HEK293 (cell line): ENCODE measurements around the gene SH3RF1.
A peak's percentile ranks its signal among the peaks of the same experiment; 100 is the strongest.

Experiments
- CTCF ChIA-PET: fragments of 350-600 bp; formaldehyde crosslinking; extraction: SDS; loops from one replicate; lab custom pipeline; 2021; ENCODE audit warnings: antibody characterized with exemption; lab: Yijun Ruan, JAX
- POLR2A ChIA-PET: fragments of 300-600 bp; formaldehyde crosslinking; extraction: SDS; loops from one replicate; lab custom pipeline; 2020; ENCODE audit warnings: antibody characterized with exemption, inconsistent platforms; lab: Yijun Ruan, JAX
- H3K27ac ChIP-seq: fragments of 200-500 bp; sonication (Bioruptor generic); 2 replicates; pipeline ENCODE4 v1.5.1; 2014; ENCODE audit warnings: low read depth, low read length, control low read depth, inconsistent platforms; ENCODE audit errors: extremely low read depth
- H3K36me3 ChIP-seq, 2 experiments: fragments of 200-500 bp in 1 of 2; sonication (Bioruptor generic) in 1 of 2; 1 replicate in 1 of 2; 2 replicates in 1 of 2; pipeline ENCODE4 v1.5.1; 2014 to 2017; ENCODE audit warnings: inconsistent platforms in 2 of 2, low read length in 2 of 2; ENCODE audit not compliant: control insufficient read depth in 2 of 2, insufficient read depth in 1 of 2
- H3K4me1 ChIP-seq: fragments of 200-500 bp; sonication (Bioruptor generic); 2 replicates; pipeline ENCODE4 v1.5.1; 2014; ENCODE audit warnings: mild to moderate bottlenecking, low read length, inconsistent platforms; ENCODE audit not compliant: control insufficient read depth, insufficient read depth
- H3K4me3 ChIP-seq: 2 replicates; pipeline ENCODE4 v1.5.1; 2011; ENCODE audit warnings: low read depth, mild to moderate bottlenecking, control low read depth, low read length, moderate library complexity
- H3K9me3 ChIP-seq: fragments of 200-500 bp; sonication (Bioruptor generic); 2 replicates; pipeline ENCODE4 v1.5.1; 2014; ENCODE audit warnings: low read depth, low read length, inconsistent platforms; ENCODE audit not compliant: control insufficient read depth, insufficient read depth
- REPIN1 ChIP-seq: fragments of 450-650 bp; formaldehyde crosslinking; IDR thresholded peaks from 2 replicates; pipeline ENCODE4 v1.5.1; 2017; ENCODE audit warnings: missing biosample characterization, missing genetic modification characterization, low read depth
- ZFHX2 ChIP-seq: fragments of 450-650 bp; formaldehyde crosslinking; conservative IDR thresholded peaks from 2 replicates; pipeline ENCODE4 v1.5.1; 2016; ENCODE audit warnings: missing biosample characterization, missing genetic modification characterization
- ZNF19 ChIP-seq: fragments of 450-650 bp; formaldehyde crosslinking; IDR thresholded peaks from 2 replicates; pipeline ENCODE4; 2016; ENCODE audit warnings: missing biosample characterization, missing genetic modification characterization, low read depth
- ZNF223 ChIP-seq: fragments of 450-650 bp; formaldehyde crosslinking; IDR thresholded peaks from 2 replicates; pipeline ENCODE4 v1.5.1; 2016; ENCODE audit warnings: missing biosample characterization, missing genetic modification characterization
- ZNF394 ChIP-seq: fragments of 450-650 bp; formaldehyde crosslinking; IDR thresholded peaks from 2 replicates; pipeline ENCODE4 v1.5.1; 2016; ENCODE audit warnings: missing biosample characterization, missing genetic modification characterization, mild to moderate bottlenecking, moderate library complexity, borderline replicate concordance
- ZNF560 ChIP-seq: fragments of 450-650 bp; formaldehyde crosslinking; IDR thresholded peaks from 2 replicates; pipeline ENCODE4 v1.5.1; 2017; ENCODE audit warnings: missing biosample characterization, missing genetic modification characterization, borderline replicate concordance
- ZNF623 ChIP-seq: fragments of 450-650 bp; formaldehyde crosslinking; IDR thresholded peaks from 2 replicates; pipeline ENCODE4 v1.5.1; 2016; ENCODE audit warnings: missing biosample characterization, missing genetic modification characterization
- ZNF626 ChIP-seq: fragments of 450-650 bp; sonication (Bioruptor Pico); formaldehyde crosslinking; IDR thresholded peaks from 2 replicates; pipeline ENCODE4 v1.5.1; 2018; ENCODE audit warnings: missing biosample characterization, missing genetic modification characterization, inconsistent platforms
- TF ChIP-seq, protein P1 (sequence below): fragments of 450-650 bp; formaldehyde crosslinking; IDR thresholded peaks from 2 replicates; pipeline ENCODE4 v1.5.1; 2017; ENCODE audit warnings: missing biosample characterization, missing genetic modification characterization
- TF ChIP-seq, protein P2 (sequence below): fragments of 450-650 bp; formaldehyde crosslinking; IDR thresholded peaks from 2 replicates; pipeline ENCODE4 v1.5.1; 2016; ENCODE audit warnings: missing biosample characterization, missing genetic modification characterization
- TF ChIP-seq, protein P3 (sequence below): fragments of 450-650 bp; IDR thresholded peaks from 2 replicates; pipeline ENCODE4 v1.5.1; 2018; ENCODE audit warnings: missing biosample characterization, missing genetic modification characterization
- TF ChIP-seq, protein P4 (sequence below): fragments of 450-650 bp; formaldehyde crosslinking; IDR thresholded peaks from 2 replicates; pipeline ENCODE4; 2016; ENCODE audit warnings: missing biosample characterization, missing genetic modification characterization
- TF ChIP-seq, protein P5 (sequence below): IDR thresholded peaks from 2 replicates; pipeline ENCODE4 v1.6.1; 2011; ENCODE audit warnings: mild to moderate bottlenecking, low read depth, low read length, borderline replicate concordance
- TF ChIP-seq, protein P6 (sequence below): fragments of 450-650 bp; formaldehyde crosslinking; IDR thresholded peaks from 2 replicates; pipeline ENCODE4 v1.5.0; 2017; ENCODE audit warnings: missing biosample characterization, missing genetic modification characterization, borderline replicate concordance

SH3RF1 gene

DNA sequence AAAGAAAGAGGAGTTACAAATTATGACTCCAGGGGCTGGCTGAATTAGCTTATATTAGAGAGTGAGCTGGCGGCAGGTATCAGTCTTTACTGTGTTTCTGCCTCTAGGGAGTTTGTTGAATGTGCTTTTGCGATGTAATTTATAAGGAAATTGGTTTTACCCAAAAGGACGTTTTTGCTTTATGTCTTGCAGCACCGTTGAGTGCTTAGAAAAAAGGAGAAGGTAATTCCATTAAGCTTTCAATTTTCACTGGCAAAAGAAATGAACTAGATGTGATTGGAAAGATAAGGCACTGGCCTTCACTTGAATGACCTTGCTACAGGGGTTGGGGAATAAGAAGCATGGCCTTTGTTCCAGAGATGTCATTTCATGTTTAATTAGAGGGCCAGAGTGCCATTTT, 185.8 kb downstream of the SH3RF1 start:
- no peak overlapping the region for H3K4me3 ChIP-seq
- peaks cover 9% of the 10 kb centered on the region for H3K4me1 ChIP-seq
- H3K9me3 ChIP-seq = no peaks in the 10 kb centered on the region
- ChIA-PET CTCF (no interaction called here), POLR2A (no interaction called here)
- no peak overlapping the region for H3K27ac ChIP-seq
- TF ChIP-seq, protein P1, sequence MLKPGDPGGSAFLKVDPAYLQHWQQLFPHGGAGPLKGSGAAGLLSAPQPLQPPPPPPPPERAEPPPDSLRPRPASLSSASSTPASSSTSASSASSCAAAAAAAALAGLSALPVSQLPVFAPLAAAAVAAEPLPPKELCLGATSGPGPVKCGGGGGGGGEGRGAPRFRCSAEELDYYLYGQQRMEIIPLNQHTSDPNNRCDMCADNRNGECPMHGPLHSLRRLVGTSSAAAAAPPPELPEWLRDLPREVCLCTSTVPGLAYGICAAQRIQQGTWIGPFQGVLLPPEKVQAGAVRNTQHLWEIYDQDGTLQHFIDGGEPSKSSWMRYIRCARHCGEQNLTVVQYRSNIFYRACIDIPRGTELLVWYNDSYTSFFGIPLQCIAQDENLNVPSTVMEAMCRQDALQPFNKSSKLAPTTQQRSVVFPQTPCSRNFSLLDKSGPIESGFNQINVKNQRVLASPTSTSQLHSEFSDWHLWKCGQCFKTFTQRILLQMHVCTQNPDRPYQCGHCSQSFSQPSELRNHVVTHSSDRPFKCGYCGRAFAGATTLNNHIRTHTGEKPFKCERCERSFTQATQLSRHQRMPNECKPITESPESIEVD (tag by site-specific recombination) = peak; percentile 71
- TF ChIP-seq, protein P2, sequence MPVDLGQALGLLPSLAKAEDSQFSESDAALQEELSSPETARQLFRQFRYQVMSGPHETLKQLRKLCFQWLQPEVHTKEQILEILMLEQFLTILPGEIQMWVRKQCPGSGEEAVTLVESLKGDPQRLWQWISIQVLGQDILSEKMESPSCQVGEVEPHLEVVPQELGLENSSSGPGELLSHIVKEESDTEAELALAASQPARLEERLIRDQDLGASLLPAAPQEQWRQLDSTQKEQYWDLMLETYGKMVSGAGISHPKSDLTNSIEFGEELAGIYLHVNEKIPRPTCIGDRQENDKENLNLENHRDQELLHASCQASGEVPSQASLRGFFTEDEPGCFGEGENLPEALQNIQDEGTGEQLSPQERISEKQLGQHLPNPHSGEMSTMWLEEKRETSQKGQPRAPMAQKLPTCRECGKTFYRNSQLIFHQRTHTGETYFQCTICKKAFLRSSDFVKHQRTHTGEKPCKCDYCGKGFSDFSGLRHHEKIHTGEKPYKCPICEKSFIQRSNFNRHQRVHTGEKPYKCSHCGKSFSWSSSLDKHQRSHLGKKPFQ (tag by site-specific recombination) = no peak
- no peak for TF ChIP-seq ZFHX2 (tag by site-specific recombination)
- H3K36me3 ChIP-seq = peaks cover 0 to 3% of the 10 kb centered on the region in 2 experiments; a peak in 1 of 3 replicates

DNA sequence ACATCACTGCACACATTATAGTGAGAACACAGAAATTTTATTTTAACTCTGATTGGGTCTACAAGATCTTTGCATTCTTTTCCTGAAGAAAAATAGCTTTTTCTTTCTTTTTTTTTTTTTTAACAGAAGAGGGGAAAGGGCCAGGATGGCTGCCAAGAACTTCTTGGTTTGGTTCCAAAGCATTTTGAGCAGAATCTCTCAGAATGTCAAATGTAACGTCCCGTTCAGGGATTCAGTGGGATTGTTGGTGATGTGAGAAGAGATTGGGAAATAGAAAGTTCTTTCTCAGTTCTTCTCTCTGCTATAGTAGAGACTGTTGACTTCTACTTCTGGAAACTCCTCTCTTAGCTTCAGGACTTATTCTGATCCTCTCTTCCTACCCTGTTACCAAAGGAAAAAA, 189.8 kb downstream of the SH3RF1 start:
- Histone ChIP-seq H3K4me1 (peaks cover 9% of the 10 kb centered on the region), H3K4me3 (no peak overlapping the region), H3K9me3 (no peaks in the 10 kb centered on the region), H3K27ac (no peak overlapping the region), H3K36me3 (no peaks in the 10 kb centered on the region; a peak in 1 of 3 replicates)
- TF ChIP-seq ZNF394 (tag by site-specific recombination) = no peak
- TF ChIP-seq, protein P3, sequence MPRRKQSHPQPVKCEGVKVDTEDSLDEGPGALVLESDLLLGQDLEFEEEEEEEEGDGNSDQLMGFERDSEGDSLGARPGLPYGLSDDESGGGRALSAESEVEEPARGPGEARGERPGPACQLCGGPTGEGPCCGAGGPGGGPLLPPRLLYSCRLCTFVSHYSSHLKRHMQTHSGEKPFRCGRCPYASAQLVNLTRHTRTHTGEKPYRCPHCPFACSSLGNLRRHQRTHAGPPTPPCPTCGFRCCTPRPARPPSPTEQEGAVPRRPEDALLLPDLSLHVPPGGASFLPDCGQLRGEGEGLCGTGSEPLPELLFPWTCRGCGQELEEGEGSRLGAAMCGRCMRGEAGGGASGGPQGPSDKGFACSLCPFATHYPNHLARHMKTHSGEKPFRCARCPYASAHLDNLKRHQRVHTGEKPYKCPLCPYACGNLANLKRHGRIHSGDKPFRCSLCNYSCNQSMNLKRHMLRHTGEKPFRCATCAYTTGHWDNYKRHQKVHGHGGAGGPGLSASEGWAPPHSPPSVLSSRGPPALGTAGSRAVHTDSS (tag by site-specific recombination) = no peak
- no peak for TF ChIP-seq REPIN1 (tag by site-specific recombination)
- TF ChIP-seq, protein P4, sequence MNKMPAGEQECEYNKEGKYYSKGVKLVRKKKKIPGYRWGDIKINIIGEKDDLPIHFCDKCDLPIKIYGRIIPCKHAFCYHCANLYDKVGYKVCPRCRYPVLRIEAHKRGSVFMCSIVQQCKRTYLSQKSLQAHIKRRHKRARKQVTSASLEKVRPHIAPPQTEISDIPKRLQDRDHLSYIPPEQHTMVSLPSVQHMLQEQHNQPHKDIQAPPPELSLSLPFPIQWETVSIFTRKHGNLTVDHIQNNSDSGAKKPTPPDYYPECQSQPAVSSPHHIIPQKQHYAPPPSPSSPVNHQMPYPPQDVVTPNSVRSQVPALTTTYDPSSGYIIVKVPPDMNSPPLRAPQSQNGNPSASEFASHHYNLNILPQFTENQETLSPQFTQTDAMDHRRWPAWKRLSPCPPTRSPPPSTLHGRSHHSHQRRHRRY (tag by site-specific recombination) = no peak
- TF ChIP-seq, protein P5, sequence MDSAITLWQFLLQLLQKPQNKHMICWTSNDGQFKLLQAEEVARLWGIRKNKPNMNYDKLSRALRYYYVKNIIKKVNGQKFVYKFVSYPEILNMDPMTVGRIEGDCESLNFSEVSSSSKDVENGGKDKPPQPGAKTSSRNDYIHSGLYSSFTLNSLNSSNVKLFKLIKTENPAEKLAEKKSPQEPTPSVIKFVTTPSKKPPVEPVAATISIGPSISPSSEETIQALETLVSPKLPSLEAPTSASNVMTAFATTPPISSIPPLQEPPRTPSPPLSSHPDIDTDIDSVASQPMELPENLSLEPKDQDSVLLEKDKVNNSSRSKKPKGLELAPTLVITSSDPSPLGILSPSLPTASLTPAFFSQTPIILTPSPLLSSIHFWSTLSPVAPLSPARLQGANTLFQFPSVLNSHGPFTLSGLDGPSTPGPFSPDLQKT = no peak
- TF ChIP-seq, protein P6, sequence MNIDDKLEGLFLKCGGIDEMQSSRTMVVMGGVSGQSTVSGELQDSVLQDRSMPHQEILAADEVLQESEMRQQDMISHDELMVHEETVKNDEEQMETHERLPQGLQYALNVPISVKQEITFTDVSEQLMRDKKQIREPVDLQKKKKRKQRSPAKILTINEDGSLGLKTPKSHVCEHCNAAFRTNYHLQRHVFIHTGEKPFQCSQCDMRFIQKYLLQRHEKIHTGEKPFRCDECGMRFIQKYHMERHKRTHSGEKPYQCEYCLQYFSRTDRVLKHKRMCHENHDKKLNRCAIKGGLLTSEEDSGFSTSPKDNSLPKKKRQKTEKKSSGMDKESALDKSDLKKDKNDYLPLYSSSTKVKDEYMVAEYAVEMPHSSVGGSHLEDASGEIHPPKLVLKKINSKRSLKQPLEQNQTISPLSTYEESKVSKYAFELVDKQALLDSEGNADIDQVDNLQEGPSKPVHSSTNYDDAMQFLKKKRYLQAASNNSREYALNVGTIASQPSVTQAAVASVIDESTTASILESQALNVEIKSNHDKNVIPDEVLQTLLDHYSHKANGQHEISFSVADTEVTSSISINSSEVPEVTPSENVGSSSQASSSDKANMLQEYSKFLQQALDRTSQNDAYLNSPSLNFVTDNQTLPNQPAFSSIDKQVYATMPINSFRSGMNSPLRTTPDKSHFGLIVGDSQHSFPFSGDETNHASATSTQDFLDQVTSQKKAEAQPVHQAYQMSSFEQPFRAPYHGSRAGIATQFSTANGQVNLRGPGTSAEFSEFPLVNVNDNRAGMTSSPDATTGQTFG = no peak
- TF ChIP-seq ZNF223 = no peak
- TF ChIP-seq ZNF623 = no peak
- no peak for TF ChIP-seq ZNF560 (tag by site-specific recombination)
- TF ChIP-seq ZNF626 = no peak
- no peak for TF ChIP-seq ZNF19 (tag by site-specific recombination)
- ChIA-PET POLR2A (no interaction called here), CTCF (interaction anchor here (0.6 to 0.9 kb wide), 2 partner anchors 57 to 208 kb away, joined by 3 read pairs; no protein-coding TSS in a partner anchor)
